ENCODE measurements around the gene CEND1.

The CEND1 gene

DNA sequence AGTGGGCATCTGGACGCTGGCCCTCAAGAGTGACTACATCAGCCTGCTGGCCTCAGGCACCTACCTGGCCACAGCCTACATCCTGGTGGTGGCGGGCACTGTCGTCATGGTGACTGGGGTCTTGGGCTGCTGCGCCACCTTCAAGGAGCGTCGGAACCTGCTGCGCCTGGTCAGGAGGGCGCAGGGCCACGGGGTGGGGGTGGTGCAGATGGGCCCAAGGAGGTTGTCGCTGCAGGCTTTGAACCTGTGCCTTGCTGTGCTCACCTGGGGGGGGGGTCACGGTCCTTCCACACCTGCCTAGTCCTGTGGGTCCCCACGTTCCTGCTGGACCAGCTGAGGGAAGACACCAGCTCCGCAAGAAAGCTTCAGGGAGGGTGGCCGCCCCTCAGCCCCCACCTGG is 46.4 kb upstream of the CEND1 start:
- H3K79me2 ChIP-seq (ENCODE audit: low read length), result peaks cover 27% of the 10 kb centered on the region
- H3K4me3 ChIP-seq (ENCODE audit: low read length), result no peak overlapping the region
- 0 out of 2 replicates have a peak, but pooled peaks cover 1% of the 10 kb centered on the region for H3K27me3 ChIP-seq (replicated peaks; ENCODE audit: insufficient read depth, low read length)
- no peak overlapping the region for H3K9ac ChIP-seq (ENCODE audit: low read length)
- H3K4me1 ChIP-seq (ENCODE audit: low read length), result peaks cover 13% of the 10 kb centered on the region
- no peak for DNase-seq
- no peaks in the 10 kb centered on the region for H3K9me2 ChIP-seq (replicated peaks; ENCODE audit: insufficient read depth, low read length)
- no peaks in the 10 kb centered on the region for H3F3A ChIP-seq (ENCODE audit: insufficient read depth, low read length)
- TF ChIP-seq EZH2 (optimal IDR thresholded peaks at IDR 0.05; ENCODE audit: low read depth, low read length) (no peak), EZH2phosphoT487 (IDR thresholded peaks at IDR 0.05; ENCODE audit: low read length) (no peak)
- TF ChIP-seq, protein P1, sequence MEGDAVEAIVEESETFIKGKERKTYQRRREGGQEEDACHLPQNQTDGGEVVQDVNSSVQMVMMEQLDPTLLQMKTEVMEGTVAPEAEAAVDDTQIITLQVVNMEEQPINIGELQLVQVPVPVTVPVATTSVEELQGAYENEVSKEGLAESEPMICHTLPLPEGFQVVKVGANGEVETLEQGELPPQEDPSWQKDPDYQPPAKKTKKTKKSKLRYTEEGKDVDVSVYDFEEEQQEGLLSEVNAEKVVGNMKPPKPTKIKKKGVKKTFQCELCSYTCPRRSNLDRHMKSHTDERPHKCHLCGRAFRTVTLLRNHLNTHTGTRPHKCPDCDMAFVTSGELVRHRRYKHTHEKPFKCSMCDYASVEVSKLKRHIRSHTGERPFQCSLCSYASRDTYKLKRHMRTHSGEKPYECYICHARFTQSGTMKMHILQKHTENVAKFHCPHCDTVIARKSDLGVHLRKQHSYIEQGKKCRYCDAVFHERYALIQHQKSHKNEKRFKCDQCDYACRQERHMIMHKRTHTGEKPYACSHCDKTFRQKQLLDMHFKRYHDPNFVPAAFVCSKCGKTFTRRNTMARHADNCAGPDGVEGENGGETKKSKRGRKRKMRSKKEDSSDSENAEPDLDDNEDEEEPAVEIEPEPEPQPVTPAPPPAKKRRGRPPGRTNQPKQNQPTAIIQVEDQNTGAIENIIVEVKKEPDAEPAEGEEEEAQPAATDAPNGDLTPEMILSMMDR (IDR thresholded peaks at IDR 0.05; ENCODE audit: low read length), result no peak
- no peak overlapping the region for H3K4me2 ChIP-seq (ENCODE audit: low read depth, low read length)
- H3K9me3 ChIP-seq (replicated peaks; ENCODE audit: insufficient read depth, low read length), result no peaks in the 10 kb centered on the region
- H3K27ac ChIP-seq (ENCODE audit: low read length), result no peak overlapping the region
- H3K36me3 ChIP-seq (replicated peaks; ENCODE audit: insufficient read depth, low read length), result 0 out of 2 replicates have a peak, but pooled peaks cover 4% of the 10 kb centered on the region
- no peak overlapping the region for H2AFZ ChIP-seq (ENCODE audit: low read length)
- peaks cover 8% of the 10 kb centered on the region for H4K20me1 ChIP-seq (ENCODE audit: insufficient read depth, low read length)

DNA sequence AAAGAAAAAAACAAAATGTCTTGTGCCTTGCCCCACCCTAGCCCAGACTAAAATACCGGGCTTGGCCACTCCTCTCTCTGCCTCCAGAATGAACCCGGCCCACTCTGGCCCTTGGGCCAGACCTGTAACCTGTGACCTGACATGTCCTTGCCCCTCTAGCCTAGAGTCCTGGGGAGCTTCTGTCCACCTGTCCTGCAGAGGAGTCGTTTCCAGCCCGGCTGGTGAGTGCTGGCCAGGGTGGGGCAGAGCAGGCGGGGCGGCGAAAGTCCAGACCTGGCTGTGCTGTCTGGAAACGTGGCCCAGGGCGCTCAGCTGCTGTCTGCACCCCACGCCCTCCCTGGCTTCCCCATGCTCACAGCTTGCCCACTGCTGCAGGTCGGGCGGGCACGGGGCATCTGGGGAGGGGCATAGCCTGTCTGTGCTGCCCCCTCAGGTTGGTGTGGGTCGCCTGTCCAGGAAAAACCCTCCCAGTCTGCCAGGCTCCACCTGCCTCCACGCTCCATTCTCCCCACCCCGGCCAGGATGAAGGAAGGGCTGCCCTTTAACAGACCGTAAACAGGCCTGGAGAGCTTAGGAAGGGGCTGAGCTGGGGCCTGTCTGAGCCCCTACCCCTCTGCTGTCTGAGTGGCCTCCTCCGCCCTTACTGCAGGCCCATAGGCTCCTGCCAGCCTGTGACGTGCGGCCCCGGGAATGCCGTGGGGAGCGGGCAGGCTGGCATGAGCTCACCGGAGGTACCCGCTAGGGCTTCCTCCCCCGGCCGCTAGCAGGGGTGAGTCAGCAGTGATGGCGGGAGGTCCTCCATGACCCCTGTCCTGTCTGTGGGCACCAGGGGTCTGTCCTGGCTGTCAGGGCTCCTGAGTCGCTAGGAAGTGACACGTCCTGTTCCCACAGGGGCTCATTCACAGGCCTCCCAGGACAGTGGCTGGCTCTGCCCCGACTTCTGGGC is 44.8 kb upstream of the CEND1 start:
- Histone ChIP-seq H3K79me2 (ENCODE audit: low read length) (peaks cover 10% of the 10 kb centered on the region), H4K20me1 (ENCODE audit: insufficient read depth, low read length) (no peaks in the 10 kb centered on the region), H3K9ac (ENCODE audit: low read length) (no peak overlapping the region), H3K27me3 (replicated peaks; ENCODE audit: insufficient read depth, low read length) (peaks cover 7% of the 10 kb centered on the region; the same call in 1 of the 2 replicates), H2AFZ (ENCODE audit: low read length) (no peak overlapping the region), H3K36me3 (replicated peaks; ENCODE audit: insufficient read depth, low read length) (no peaks in the 10 kb centered on the region), H3K4me1 (ENCODE audit: low read length) (peaks cover 12% of the 10 kb centered on the region), H3K4me2 (ENCODE audit: low read depth, low read length) (no peak overlapping the region), H3K4me3 (ENCODE audit: low read length) (no peak overlapping the region), H3K9me3 (replicated peaks; ENCODE audit: insufficient read depth, low read length) (no peaks in the 10 kb centered on the region), H3K9me2 (replicated peaks; ENCODE audit: insufficient read depth, low read length) (no peaks in the 10 kb centered on the region), H3K27ac (ENCODE audit: low read length) (no peak overlapping the region), H3F3A (ENCODE audit: insufficient read depth, low read length) (no peaks in the 10 kb centered on the region)
- TF ChIP-seq, protein P1 (IDR thresholded peaks at IDR 0.05; ENCODE audit: low read length), result no peak
- TF ChIP-seq EZH2 (optimal IDR thresholded peaks at IDR 0.05; ENCODE audit: low read depth, low read length) (no peak), EZH2phosphoT487 (IDR thresholded peaks at IDR 0.05; ENCODE audit: low read length) (no peak)
- no peak for DNase-seq

DNA sequence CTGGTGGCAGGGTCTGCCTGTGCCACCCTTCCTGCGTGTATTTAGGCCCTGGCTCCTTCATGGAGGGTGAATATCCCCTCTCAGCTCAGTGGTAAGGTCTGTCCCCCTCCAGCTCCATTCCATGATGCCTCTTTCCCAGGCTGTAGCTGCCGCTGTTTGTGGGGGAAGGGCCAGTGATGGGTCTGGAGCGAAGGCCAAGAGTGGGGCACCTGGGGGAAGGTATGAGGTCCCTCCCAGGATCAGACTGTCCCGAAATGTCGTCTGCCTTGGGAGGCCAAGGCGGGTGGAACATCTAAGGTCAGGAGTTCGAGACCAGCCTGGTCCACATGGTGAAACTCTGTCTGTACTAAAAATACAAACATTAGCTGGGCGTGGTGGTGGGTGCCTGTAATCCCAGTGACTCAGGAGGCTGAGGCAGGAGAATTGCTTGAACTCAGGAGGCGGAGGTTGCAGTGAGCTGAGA is 44.0 kb upstream of the CEND1 start:
- Histone ChIP-seq H3K36me3 (replicated peaks; ENCODE audit: insufficient read depth, low read length) (no peaks in the 10 kb centered on the region), H3K9me3 (replicated peaks; ENCODE audit: insufficient read depth, low read length) (no peaks in the 10 kb centered on the region), H3K27me3 (replicated peaks; ENCODE audit: insufficient read depth, low read length) (peaks cover 14% of the 10 kb centered on the region), H4K20me1 (ENCODE audit: insufficient read depth, low read length) (no peaks in the 10 kb centered on the region), H3K4me2 (ENCODE audit: low read depth, low read length) (peak overlapping the region; percentile 93; the same call in 1 of the 2 replicates), H3K9me2 (replicated peaks; ENCODE audit: insufficient read depth, low read length) (no peaks in the 10 kb centered on the region), H2AFZ (ENCODE audit: low read length) (no peak overlapping the region), H3K79me2 (ENCODE audit: low read length) (peaks cover 6% of the 10 kb centered on the region), H3F3A (ENCODE audit: insufficient read depth, low read length) (no peaks in the 10 kb centered on the region), H3K27ac (ENCODE audit: low read length) (no peak overlapping the region), H3K4me1 (ENCODE audit: low read length) (peaks cover 20% of the 10 kb centered on the region), H3K9ac (ENCODE audit: low read length) (no peak overlapping the region), H3K4me3 (ENCODE audit: low read length) (peak overlapping the region; percentile 62)
- TF ChIP-seq, protein P1 (IDR thresholded peaks at IDR 0.05; ENCODE audit: low read length), result no peak
- TF ChIP-seq EZH2phosphoT487 (IDR thresholded peaks at IDR 0.05; ENCODE audit: low read length), result no peak
- TF ChIP-seq EZH2 (optimal IDR thresholded peaks at IDR 0.05; ENCODE audit: low read depth, low read length), result no peak
- no peak for DNase-seq

Data from MM.1S (cell line).